Subcutaneous adipose tissue (tissue), 4 donors: ENCODE data around the gene HGFAC. TPM values are rescaled to one million over a fixed set of nuclear protein-coding genes. Genes with fewer than 3 reads are reported as not detected.

Source experiments
- total RNA-seq, 4 donors: library from RNA; depleted of rRNA; stranded (reverse); fragments of >200 nt; gene quantifications; one replicate each; pipeline ENCODE4 v1.1.0, GENCODE V29; 2016
- TF ChIP-seq, protein P1 (sequence below): fragments of 450-650 bp; IDR thresholded peaks from one replicate; pipeline ENCODE4 v1.5.1; 2016; ENCODE audit warnings: low read depth, mild to moderate bottlenecking, control low read depth, antibody characterized with exemption, moderate library complexity

Gene HGFAC
- total RNA-seq, 4 donors from 2014 or later: not detected

DNA sequence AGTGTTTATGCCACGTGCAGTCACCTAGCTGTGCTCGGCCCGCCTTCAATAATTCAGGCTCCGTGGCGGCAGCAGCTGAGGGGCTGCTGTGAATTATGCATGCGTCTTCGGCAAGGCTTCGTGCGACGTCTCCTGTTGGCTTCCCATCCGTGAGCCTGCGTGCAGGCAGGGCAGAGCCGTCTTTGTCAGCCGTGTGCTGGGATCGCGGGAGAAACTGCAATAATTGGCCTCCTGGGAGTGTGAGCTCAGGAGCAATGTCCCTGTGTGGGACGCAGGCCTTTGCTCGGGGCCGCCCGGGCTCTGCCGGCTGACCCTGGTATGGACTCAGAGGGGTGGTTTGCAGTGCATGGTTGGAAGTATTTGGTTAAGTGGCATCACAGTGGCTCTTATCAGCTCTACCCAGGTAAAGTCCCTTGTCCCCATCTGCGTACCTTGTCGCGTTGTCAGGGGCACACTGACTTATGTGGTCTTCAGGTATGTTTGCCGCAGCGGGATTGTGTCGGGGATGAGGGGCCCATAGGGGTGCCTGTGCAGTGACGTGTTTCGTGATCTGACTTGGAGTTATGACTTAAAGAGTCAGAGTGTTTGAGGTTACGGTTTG lies 34.5 kb upstream of the HGFAC start:
- TF ChIP-seq, protein P1, sequence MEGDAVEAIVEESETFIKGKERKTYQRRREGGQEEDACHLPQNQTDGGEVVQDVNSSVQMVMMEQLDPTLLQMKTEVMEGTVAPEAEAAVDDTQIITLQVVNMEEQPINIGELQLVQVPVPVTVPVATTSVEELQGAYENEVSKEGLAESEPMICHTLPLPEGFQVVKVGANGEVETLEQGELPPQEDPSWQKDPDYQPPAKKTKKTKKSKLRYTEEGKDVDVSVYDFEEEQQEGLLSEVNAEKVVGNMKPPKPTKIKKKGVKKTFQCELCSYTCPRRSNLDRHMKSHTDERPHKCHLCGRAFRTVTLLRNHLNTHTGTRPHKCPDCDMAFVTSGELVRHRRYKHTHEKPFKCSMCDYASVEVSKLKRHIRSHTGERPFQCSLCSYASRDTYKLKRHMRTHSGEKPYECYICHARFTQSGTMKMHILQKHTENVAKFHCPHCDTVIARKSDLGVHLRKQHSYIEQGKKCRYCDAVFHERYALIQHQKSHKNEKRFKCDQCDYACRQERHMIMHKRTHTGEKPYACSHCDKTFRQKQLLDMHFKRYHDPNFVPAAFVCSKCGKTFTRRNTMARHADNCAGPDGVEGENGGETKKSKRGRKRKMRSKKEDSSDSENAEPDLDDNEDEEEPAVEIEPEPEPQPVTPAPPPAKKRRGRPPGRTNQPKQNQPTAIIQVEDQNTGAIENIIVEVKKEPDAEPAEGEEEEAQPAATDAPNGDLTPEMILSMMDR: no peak

DNA sequence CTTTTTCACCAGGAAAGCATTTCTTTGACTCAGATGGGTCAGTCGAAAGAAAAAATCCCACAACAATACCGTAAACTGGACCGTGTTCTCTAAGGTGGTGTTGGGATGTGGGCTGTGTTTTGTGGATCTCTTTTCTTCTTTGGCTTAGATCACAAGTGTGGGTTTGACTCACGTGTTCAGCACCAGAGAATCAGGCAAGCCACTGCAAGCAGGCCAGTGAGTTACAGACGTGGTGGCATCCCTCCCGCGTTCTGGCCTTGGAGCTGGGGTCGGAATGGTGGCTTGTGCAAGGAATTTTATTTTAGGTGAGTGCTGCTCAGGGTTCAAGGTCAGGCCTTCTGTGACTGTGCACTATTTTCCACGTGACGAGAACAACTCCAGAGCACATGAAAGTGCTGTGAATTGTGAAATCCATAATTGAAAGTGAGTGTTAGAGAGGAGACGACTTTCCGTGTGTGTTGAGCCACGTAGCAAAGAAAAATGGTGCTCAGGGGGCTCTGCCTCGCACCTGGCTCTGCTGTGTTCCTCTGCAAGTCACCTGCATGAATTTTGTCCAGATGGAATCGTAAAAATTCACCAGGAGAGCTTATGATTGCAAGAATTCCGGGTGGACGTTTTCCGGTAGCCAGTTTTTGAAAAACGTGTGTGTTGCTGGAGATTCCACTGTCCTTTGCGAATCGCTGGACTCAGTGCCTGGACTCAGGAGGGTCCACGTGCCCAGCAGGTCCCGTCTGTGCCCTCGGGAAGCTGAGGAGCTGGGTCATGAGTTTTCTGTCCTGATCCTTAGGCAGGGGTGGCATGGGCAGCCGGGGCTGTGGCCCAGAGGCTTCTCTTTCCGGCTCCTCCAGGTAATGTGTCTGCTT lies 33.6 kb upstream of the HGFAC start:
- TF ChIP-seq, protein P1: no peak

DNA sequence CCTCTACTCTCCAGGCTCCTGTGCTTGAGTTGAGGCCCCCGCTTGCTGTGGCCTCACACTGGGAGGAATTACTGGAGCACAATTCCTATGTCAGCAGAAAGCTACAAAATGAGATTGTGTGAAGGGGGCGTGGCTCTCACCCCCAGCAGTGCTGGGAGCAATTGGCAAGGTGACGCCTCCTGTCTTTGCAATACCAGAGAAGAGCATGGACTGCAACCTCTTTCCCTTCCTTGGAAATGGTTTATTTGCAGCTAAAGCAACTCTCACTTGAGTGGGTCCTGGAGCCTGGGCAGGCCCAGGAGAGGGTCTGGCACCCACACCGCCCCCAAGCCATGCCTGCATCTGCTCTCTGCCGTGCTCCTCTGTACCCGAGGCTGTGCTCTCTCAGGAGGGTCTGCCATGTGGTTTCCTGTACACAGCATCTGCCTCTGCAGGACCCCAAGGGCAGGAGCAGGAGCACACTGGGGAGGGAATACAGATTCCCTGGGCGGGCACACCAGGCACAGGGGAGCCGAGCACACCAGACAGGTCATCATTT lies 32.9 kb upstream of the HGFAC start:
- TF ChIP-seq, protein P1: no peak

DNA sequence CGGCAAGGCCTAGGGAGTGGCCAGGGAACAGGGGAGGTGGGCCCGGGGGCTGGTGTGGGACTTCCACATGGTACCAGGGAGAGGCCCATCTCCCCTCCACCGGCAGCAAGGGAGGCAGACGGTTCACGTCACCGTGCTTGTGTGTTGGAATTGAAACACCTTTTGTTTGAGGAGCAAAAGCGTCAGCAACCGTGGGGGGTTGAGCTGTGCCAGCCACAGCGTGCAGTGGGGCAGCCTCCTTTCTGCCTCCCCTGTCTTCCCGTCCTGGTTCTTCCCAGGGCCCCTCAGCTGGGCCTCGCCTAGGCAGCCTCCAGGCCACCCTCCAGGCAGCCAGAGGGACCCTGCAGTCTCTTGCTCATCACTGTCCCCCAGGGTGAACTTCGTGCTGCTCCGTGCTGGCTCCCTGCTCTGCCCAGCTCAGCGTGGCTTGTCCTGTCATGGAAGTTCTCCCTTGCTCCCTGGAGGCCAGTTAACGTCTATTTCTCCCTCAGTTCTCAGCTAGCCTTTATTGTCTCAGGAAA lies 32.1 kb upstream of the HGFAC start:
- TF ChIP-seq, protein P1: no peak

DNA sequence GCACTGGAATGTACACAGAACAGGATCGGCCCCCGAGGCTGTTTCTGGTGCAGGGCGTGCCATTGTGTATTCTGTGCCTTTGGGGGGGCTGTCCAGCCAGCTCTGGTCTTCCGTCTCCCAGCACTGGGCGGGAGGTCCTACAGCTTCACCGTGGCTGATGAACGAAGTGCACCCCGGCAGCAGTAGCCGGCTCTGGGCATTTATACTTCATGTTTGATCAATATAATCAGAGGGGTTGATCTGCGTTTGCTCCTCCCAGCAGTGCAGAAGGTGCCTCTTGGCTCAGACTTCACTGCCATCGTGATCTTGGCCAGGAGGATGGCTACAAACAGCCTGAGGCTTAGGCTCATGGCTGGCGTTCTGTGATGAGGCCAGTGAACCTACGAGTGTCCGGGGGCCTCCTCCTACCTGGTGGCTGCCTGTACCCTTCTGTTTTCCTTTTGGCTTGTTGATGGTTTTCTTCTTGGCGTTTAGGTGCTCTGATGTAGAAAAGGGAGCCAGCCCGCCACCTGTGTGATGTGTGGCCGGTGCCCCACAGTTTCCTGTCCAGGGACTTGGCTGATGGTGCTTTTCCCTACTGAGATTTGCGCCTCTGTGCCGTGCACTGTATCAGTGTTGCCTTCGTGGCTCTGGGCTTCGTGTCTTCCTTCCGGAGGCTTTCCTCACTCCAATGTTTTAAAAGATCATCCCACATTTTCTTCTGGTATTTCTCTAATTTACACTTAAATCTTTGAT lies 31.2 kb upstream of the HGFAC start:
- TF ChIP-seq, protein P1: no peak

DNA sequence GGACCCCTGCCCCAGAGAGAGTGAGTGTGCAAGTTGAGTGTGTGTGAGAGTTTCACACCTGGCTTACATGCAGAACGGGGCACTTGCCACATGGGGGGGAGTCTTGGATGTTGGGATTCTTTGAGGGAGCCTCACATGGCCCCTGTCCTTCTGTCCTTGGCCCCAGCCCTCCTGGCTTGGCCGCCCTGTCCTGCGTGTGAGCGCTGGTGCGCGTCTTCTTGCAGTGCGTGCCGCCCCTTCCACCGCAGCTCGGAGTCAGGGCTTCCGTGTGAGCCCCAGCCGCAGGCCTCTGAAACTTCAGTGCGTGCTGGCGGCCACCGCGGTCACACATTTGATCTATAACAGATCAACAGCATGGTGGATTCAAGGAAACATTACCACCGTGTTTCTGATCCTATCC lies 30.1 kb upstream of the HGFAC start:
- TF ChIP-seq, protein P1: no peak
